H1 (cell line): ENCODE data around the gene PTPRCAP. TPM values are rescaled to one million over a fixed set of nuclear protein-coding genes. Genes with fewer than 3 reads are reported as not detected.

Experiments used
- CTCF ChIA-PET: fragments of 300-600 bp; sonication (Branson Sonifier 250); formaldehyde crosslinking; loops from one replicate; lab custom pipeline; 2021; ENCODE audit not compliant: partially characterized antibody; lab: Charles Lee
- POLR2A ChIA-PET: fragments of 300-600 bp; sonication (Branson Sonifier 250); formaldehyde crosslinking; loops from one replicate; lab custom pipeline; 2021; ENCODE audit warnings: inconsistent platforms; ENCODE audit not compliant: partially characterized antibody; lab: Charles Lee
- DNase-seq, 2 experiments: peaks; one replicate each; pipeline versions ENCODE4 v3.0.0 to v3.0.0-alpha.2; 2010 to 2022; ENCODE audit warnings: low spot score in 2 of 2, low read depth in 1 of 2, mixed read lengths in 1 of 2
- FAIRE-seq: peaks from 2 replicates; lab custom pipeline; 2011; peaks lifted over from hg19 to GRCh38; lab: Jason Lieb, UNC
- H2AFZ ChIP-seq: 2 replicates; pipeline ENCODE4 v1.8.1; 2012; ENCODE audit warnings: low read length, inconsistent platforms
- H2AK5ac ChIP-seq: 2 replicates; pipeline ENCODE4 v1.6.1; 2013; ENCODE audit warnings: low read depth, low read length
- H2BK120ac ChIP-seq: replicated peaks from 2 replicates; pipeline ENCODE3; 2013; ENCODE audit warnings: low read depth, low read length, inconsistent platforms
- H2BK12ac ChIP-seq: 2 replicates; pipeline ENCODE4 v1.6.1; 2013; ENCODE audit warnings: low read depth, low read length
- H2BK15ac ChIP-seq: 2 replicates; pipeline ENCODE4 v1.6.1; 2013; ENCODE audit warnings: low read length
- H2BK20ac ChIP-seq: 2 replicates; pipeline ENCODE4 v1.6.1; 2013; ENCODE audit warnings: low read length
- H2BK5ac ChIP-seq: 2 replicates; pipeline ENCODE4 v1.6.1; 2013; ENCODE audit warnings: low read depth, low read length
- H3K14ac ChIP-seq: 2 replicates; pipeline ENCODE4 v1.6.1; 2013; ENCODE audit warnings: inconsistent platforms; ENCODE audit not compliant: insufficient read length
- H3K18ac ChIP-seq: 2 replicates; pipeline ENCODE4 v1.6.1; 2013; ENCODE audit warnings: low read length; ENCODE audit errors: extremely low read depth
- H3K23ac ChIP-seq: 2 replicates; pipeline ENCODE4 v1.6.1; 2013; ENCODE audit warnings: inconsistent platforms; ENCODE audit not compliant: insufficient read length
- H3K23me2 ChIP-seq: 2 replicates; pipeline ENCODE4 v1.6.1; 2013; ENCODE audit warnings: low read depth, low read length
- H3K27ac ChIP-seq: 2 replicates; pipeline ENCODE4 v1.6.1; 2011; ENCODE audit warnings: low read depth, low read length, inconsistent platforms
- H3K27me3 ChIP-seq, 4 experiments: replicated peaks in 1 of 4; 1 replicate in 1 of 4; 2 replicates in 3 of 4; pipeline versions ENCODE4 v1.6.1 to v1.8.1; 2011 to 2013; ENCODE audit warnings: low read length in 3 of 4, mild to moderate bottlenecking in 3 of 4, inconsistent platforms in 2 of 4, mixed read lengths in 2 of 4, moderate library complexity in 1 of 4; ENCODE audit not compliant: control insufficient read depth in 3 of 4, insufficient read depth in 3 of 4; ENCODE audit errors: extremely low read depth in 1 of 4
- H3K36me3 ChIP-seq, 4 experiments: 2 replicates each; pipeline versions ENCODE4 v1.6.1 to v1.8.1; 2011 to 2013; ENCODE audit warnings: mild to moderate bottlenecking in 4 of 4, low read length in 3 of 4, moderate library complexity in 2 of 4, control low read depth in 1 of 4, inconsistent platforms in 1 of 4; ENCODE audit not compliant: insufficient read depth in 4 of 4, control insufficient read depth in 2 of 4
- H3K4ac ChIP-seq: replicated peaks from 2 replicates; pipeline ENCODE3; 2013; ENCODE audit warnings: low read length, low read depth, mixed read lengths, inconsistent platforms; ENCODE audit not compliant: insufficient read length
- H3K4me1 ChIP-seq, 4 experiments: replicated peaks in 1 of 4; 1 replicate in 1 of 4; 2 replicates in 3 of 4; pipeline versions ENCODE4 v1.6.1 to v1.8.1; 2011 to 2013; ENCODE audit warnings: low read length in 3 of 4, inconsistent platforms in 2 of 4, mixed read lengths in 1 of 4; ENCODE audit not compliant: insufficient read depth in 4 of 4, control insufficient read depth in 3 of 4
- H3K4me2 ChIP-seq, 2 experiments: 2 replicates each; pipeline versions ENCODE4 v1.6.1 to v1.8.1; 2011 to 2013; ENCODE audit warnings: low read depth in 2 of 2, low read length in 2 of 2, control low read depth in 1 of 2, inconsistent platforms in 1 of 2, mild to moderate bottlenecking in 1 of 2; ENCODE audit not compliant: insufficient read depth in 1 of 2
- H3K4me3 ChIP-seq, 4 experiments: fragments of 200-600, 300-600 bp in 1 of 4; sonication (generic), shearing (Covaris generic), sonication (Bioruptor Twin) in 1 of 4; 2 replicates each; pipeline versions ENCODE4 v1.5.1 to v1.8.1; 2011 to 2016; ENCODE audit warnings: low read length in 4 of 4, low read depth in 3 of 4, control low read depth in 2 of 4, inconsistent platforms in 2 of 4, mild to moderate bottlenecking in 2 of 4, mixed read lengths in 1 of 4, moderate library complexity in 1 of 4; ENCODE audit not compliant: insufficient read depth in 2 of 4; ENCODE audit errors: extremely low read depth in 1 of 4
- H3K56ac ChIP-seq: replicated peaks from 2 replicates; pipeline ENCODE3; 2013; ENCODE audit warnings: low read depth, mild to moderate bottlenecking, mixed read lengths, low read length, inconsistent platforms; ENCODE audit not compliant: insufficient read length
- H3K79me1 ChIP-seq: 2 replicates; pipeline ENCODE4 v1.6.1; 2013; ENCODE audit warnings: low read depth, low read length, control low read depth
- H3K79me2 ChIP-seq, 2 experiments: 2 replicates each; pipeline versions ENCODE4 v1.6.1 to v1.8.1; 2012 to 2013; ENCODE audit warnings: low read length in 2 of 2, mild to moderate bottlenecking in 2 of 2, inconsistent platforms in 1 of 2; ENCODE audit not compliant: insufficient read depth in 2 of 2, control insufficient read depth in 1 of 2
- H3K9ac ChIP-seq, 4 experiments: replicated peaks in 1 of 4; 1 replicate in 1 of 4; 2 replicates in 3 of 4; pipeline versions ENCODE4 v1.6.1 to v1.8.1; 2011 to 2013; ENCODE audit warnings: low read depth in 3 of 4, low read length in 3 of 4, control low read depth in 2 of 4, mild to moderate bottlenecking in 2 of 4, moderate library complexity in 2 of 4, inconsistent platforms in 1 of 4; ENCODE audit errors: extremely low read depth in 1 of 4
- H3K9me3 ChIP-seq, 2 experiments: 2 replicates each; pipeline versions ENCODE4 v1.6.1 to v1.8.1; 2012 to 2013; ENCODE audit warnings: mild to moderate bottlenecking in 2 of 2, moderate library complexity in 2 of 2, control low read depth in 1 of 2, inconsistent platforms in 1 of 2, low read depth in 1 of 2, low read length in 1 of 2, mixed read lengths in 1 of 2; ENCODE audit not compliant: insufficient read depth in 2 of 2
- H4K20me1 ChIP-seq, 2 experiments: replicated peaks in 1 of 2; 2 replicates each; pipeline versions ENCODE3 to v1.8.1; 2011 to 2013; ENCODE audit warnings: inconsistent platforms in 2 of 2, low read length in 2 of 2, mild to moderate bottlenecking in 1 of 2; ENCODE audit not compliant: insufficient read depth in 2 of 2, control insufficient read depth in 1 of 2
- H4K5ac ChIP-seq: 2 replicates; pipeline ENCODE4 v1.6.1; 2013; ENCODE audit warnings: low read length, low read depth, mixed read lengths, inconsistent platforms; ENCODE audit not compliant: insufficient read length
- H4K8ac ChIP-seq: 2 replicates; pipeline ENCODE4 v1.8.0; 2013; ENCODE audit warnings: mild to moderate bottlenecking, moderate library complexity, low read length, inconsistent platforms; ENCODE audit not compliant: insufficient read depth; ENCODE audit errors: extremely low read depth
- H4K91ac ChIP-seq: replicated peaks from 2 replicates; pipeline ENCODE3; 2013; ENCODE audit warnings: low read length, mixed read lengths, inconsistent platforms; ENCODE audit not compliant: insufficient read length
- MAX ChIP-seq: IDR thresholded peaks from 2 replicates; pipeline ENCODE4 v1.6.1; 2012; ENCODE audit warnings: inconsistent platforms
- SUZ12 ChIP-seq: fragments of 200-600 bp; sonication (generic); IDR thresholded peaks from 2 replicates; pipeline ENCODE4 v1.6.1; 2012; ENCODE audit warnings: mild to moderate bottlenecking, inconsistent platforms, low read length, moderate library complexity, mixed read lengths
- WGBS, 2 experiments: shearing (Covaris generic) in 1 of 2; methylation state at CpG; one replicate each; pipeline versions ENCODE4 v1.1.6 to v1.1.7; 2013 to 2015; ENCODE audit warnings: low lambda C conversion rate in 2 of 2, mixed read lengths in 2 of 2, inconsistent platforms in 1 of 2, low coverage in 1 of 2, missing lambda C conversion rate in 1 of 2; ENCODE audit not compliant: insufficient replicate concordance in 2 of 2, insufficient coverage in 1 of 2, insufficient read length in 1 of 2; ENCODE audit errors: extremely low coverage in 1 of 2, missing lambda C conversion rate in 1 of 2; 5-methylcytosine and 5-hydroxymethylcytosine counted together
- polyA plus RNA-seq, 7 experiments: library from polyadenylated mRNA; depleted of rRNA in 3 of 7; stranded (reverse) in 5 of 7; unstranded in 2 of 7; fragments of >200 nt in 5 of 7; fragments of 200-250 nt in 2 of 7; gene quantifications; 1 replicate in 5 of 7; 2 replicates in 1 of 7; 4 replicates in 1 of 7; pipeline versions ENCODE4 v1.2.1 to v1.2.3, GENCODE V29; 2011 to 2013; ENCODE audit warnings: missing spikeins in 2 of 7, mixed read lengths in 2 of 7
- total RNA-seq: library from RNA; stranded (reverse); fragmentation: NEBNext Ultra II Directional; extraction: Animal tissue kit (Norgen Biotek cat#: 25700); gene quantifications from 2 replicates; pipeline ENCODE4 v1.2.1, GENCODE V29; 2021

The PTPRCAP gene
- total and polyA plus RNA-seq, 2 of the 8 experiments (the other 6 are each of a cell fraction or from before 2014, with no cell fraction given), result 0.78 to 6.7 TPM

- H4K20me1 ChIP-seq, result peaks cover 0 to 2% of the 10 kb centered on the region in 2 experiments
- no peak overlapping the region for H4K91ac ChIP-seq
- H4K5ac ChIP-seq, result no peak overlapping the region
- H3K79me2 ChIP-seq, result no peaks in the 10 kb centered on the region
- H2BK15ac ChIP-seq, result no peak overlapping the region
- ChIA-PET CTCF (interaction anchor here (0.6 to 34.8 kb wide), 10 partner anchors 10 to 861 kb away, joined by 3 to 1305 read pairs (median 4); partner anchors contain the start of genes CLCF1, POLD4 and PPP1CA), POLR2A (interaction anchor here (0.8 to 3.3 kb wide), 6 partner anchors 10 to 70 kb away, joined by 3 to 31 read pairs (median 6); partner anchors contain the start of genes POLD4 and PPP1CA)
- no peak overlapping the region for H3K23ac ChIP-seq
- H2BK20ac ChIP-seq, result no peak overlapping the region
- H3K79me1 ChIP-seq, result 0 out of 2 replicates have a peak, but pooled peaks cover 2% of the 10 kb centered on the region
- no peak overlapping the region for H2BK120ac ChIP-seq
- no peak overlapping the region for H3K14ac ChIP-seq
- no peak overlapping the region for H3K18ac ChIP-seq
- H3K4me1 ChIP-seq, result peaks cover 0 to 9% (median 7%) of the 10 kb centered on the region in 4 experiments; a peak in 4 of 7 replicates
- H3K56ac ChIP-seq, result no peak overlapping the region
- FAIRE-seq, result no peak
- peak overlapping the region in 3 of 4 experiments; percentile 51 to 72 (median 66); a peak in 4 of 7 replicates for H3K9ac ChIP-seq
- no peak overlapping the region for H2AFZ ChIP-seq
- no peak overlapping the region for H3K4ac ChIP-seq
- H3K9me3 ChIP-seq, result no peaks in the 10 kb centered on the region
- H3K27me3 ChIP-seq, result no peaks in the 10 kb centered on the region; a peak in 2 of 7 replicates
- no peak overlapping the region for H3K27ac ChIP-seq
- no peak overlapping the region for H2BK5ac ChIP-seq
- no peak overlapping the region for H2AK5ac ChIP-seq
- H3K23me2 ChIP-seq, result peaks cover 13% of the 10 kb centered on the region
- no peak for DNase-seq
- no peak overlapping the region for H2BK12ac ChIP-seq
- H3K36me3 ChIP-seq, result peaks cover 0 to 4% (median 0%) of the 10 kb centered on the region in 4 experiments; a peak in 1 of 8 replicates
- peak overlapping the region; percentile 65 to 86 for H3K4me2 ChIP-seq
- WGBS, 2 experiments, result 26% methylated on average over 13 of the region's 15 CpGs; no CpG with 5 or more reads in 1 of the 2 experiments
- peak overlapping the region; percentile 63 to 88 (median 69) for H3K4me3 ChIP-seq
- peak overlapping the region; percentile 89; the same call in 1 of the 2 replicates for H4K8ac ChIP-seq
- no peak for TF ChIP-seq SUZ12
- no peak for TF ChIP-seq MAX
These were observed 46.6 kb downstream of the PTPRCAP start for GRCh38 chr11:67390947-67391303.
